GM21717 (cell line): Measurements from ENCODE around the gene ALLC.

ENCODE experiments used
- ATAC-seq: cut with Tn5 transposase; IDR thresholded peaks from one replicate; pipeline ENCODE4 v1.9.1; 2021; ENCODE audit warnings: mild to moderate bottlenecking, moderate library complexity; ENCODE audit not compliant: unreplicated experiment

ALLC gene

GRCh38 chr2:3708576-3708975 is 50.6 kb downstream of the ALLC start:
- no peak for ATAC-seq

- no peak for ATAC-seq
Measured at GRCh38 chr2:3709225-3709624, 51.2 kb downstream of the ALLC start.

GRCh38 chr2:3712424-3712823 is 54.4 kb downstream of the ALLC start:
- ATAC-seq: no peak

- ATAC-seq: no peak
Measured at GRCh38 chr2:3712831-3713503, 55.0 kb downstream of the ALLC start.

GRCh38 chr2:3718679-3719078 is 60.7 kb downstream of the ALLC start:
- ATAC-seq: no peak

GRCh38 chr2:3725002-3725401 is 67.0 kb downstream of the ALLC start:
- no peak for ATAC-seq

GRCh38 chr2:3725458-3726250 is 67.7 kb downstream of the ALLC start:
- ATAC-seq: no peak

GRCh38 chr2:3726511-3726910 is 68.5 kb downstream of the ALLC start:
- ATAC-seq: no peak

- no peak for ATAC-seq
Measured at GRCh38 chr2:3727397-3728045, 69.5 kb downstream of the ALLC start.

- ATAC-seq: no peak
Measured at GRCh38 chr2:3728104-3729054, 70.4 kb downstream of the ALLC start.

GRCh38 chr2:3729055-3729448 is 71.1 kb downstream of the ALLC start:
- ATAC-seq: no peak

- ATAC-seq: no peak
Measured at GRCh38 chr2:3729786-3730185, 71.8 kb downstream of the ALLC start.

GRCh38 chr2:3730646-3731045 is 72.6 kb downstream of the ALLC start:
- no peak for ATAC-seq

- ATAC-seq: no peak
Measured at GRCh38 chr2:3731829-3732228, 73.8 kb downstream of the ALLC start.

GRCh38 chr2:3736112-3736511 is 78.1 kb downstream of the ALLC start:
- no peak for ATAC-seq

- no peak for ATAC-seq
Measured at GRCh38 chr2:3737128-3737527, 79.1 kb downstream of the ALLC start.

- ATAC-seq: no peak
Measured at GRCh38 chr2:3738454-3738853, 80.5 kb downstream of the ALLC start.

GRCh38 chr2:3739313-3739712 is 81.3 kb downstream of the ALLC start:
- no peak for ATAC-seq

- ATAC-seq: no peak
Measured at GRCh38 chr2:3741396-3741795, 83.4 kb downstream of the ALLC start.

GRCh38 chr2:3741867-3742602 is 84.0 kb downstream of the ALLC start:
- ATAC-seq: no peak
